Activated T-cell treated with anti-CD3 and anti-CD28 coated beads for 24 hours (primary cell): ENCODE measurements around the gene CYP4A22.
"Not testable (repeated sequence)": the region's sequence is repeated elsewhere in the genome, so short reads cannot be mapped to it uniquely, and the experiment has no call there.

ENCODE experiments used
- DNase-seq: peaks from one replicate; pipeline ENCODE4 v3.0.0-alpha.2; 2020; ENCODE audit warnings: low read depth

The CYP4A22 gene, protein sequence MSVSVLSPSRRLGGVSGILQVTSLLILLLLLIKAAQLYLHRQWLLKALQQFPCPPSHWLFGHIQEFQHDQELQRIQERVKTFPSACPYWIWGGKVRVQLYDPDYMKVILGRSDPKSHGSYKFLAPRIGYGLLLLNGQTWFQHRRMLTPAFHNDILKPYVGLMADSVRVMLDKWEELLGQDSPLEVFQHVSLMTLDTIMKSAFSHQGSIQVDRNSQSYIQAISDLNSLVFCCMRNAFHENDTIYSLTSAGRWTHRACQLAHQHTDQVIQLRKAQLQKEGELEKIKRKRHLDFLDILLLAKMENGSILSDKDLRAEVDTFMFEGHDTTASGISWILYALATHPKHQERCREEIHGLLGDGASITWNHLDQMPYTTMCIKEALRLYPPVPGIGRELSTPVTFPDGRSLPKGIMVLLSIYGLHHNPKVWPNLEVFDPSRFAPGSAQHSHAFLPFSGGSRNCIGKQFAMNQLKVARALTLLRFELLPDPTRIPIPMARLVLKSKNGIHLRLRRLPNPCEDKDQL

DNA sequence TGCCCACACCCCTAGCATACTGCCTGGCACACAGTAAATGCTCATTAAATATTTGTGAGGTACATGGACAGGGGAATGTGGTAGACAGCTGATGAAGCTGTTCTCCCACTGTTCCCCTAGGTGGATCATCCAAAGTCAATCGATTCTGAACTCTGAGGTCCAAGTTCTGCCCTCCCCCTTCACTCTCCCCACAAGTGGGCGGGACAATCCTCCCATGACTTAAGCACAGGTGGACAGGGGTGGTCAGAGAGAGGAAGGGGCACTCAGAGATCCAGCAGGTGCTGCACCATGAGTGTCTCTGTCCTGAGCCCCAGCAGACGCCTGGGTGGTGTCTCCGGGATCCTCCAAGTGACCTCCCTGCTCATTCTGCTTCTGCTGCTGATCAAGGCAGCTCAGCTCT is at the start of gene CYP4A22:
CYP4A22 (plus strand) TSS at position 244 of the 400 bp plus-strand sequence; CDS start at position 289, 45 bp downstream.
- DNase-seq, result no peak

DNA sequence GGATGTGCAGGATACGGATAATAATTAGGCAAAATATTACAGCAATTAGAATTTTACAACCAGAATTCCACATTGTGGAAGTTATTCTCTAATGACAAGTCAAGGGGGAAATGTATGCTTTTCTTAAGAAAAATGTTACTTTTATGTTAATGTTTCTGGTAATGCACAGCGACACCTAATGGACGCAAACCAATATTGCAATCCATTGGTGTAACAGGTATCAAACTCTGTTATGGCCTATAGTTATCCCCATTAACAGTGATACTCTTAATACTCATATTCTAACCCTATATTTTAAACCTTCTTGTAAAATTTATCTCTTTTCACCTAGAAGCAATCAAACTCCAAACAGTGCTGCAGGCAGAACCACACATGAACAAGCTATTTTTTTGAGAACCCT is 47.9 kb upstream of the CYP4A22 start:
- peak; percentile 9 for DNase-seq

DNA sequence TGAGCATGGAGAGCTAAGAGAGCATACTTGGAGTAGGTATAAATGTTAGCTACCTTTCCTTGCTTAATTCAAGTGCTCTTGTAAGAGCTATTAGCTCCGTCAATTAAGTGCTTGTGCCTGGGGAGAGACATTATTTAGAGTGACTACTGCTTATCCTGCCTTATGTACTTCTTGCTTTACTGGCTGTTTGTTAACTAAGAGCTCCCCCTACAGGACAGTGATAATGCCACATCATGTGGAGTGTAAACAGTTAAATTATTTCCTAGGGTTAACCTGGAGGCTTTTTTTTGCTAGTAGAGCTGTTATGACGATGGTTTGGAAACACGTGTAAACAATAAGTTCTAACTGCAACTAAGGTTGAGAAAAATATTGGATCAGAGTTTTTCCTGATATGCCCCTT is 45.8 kb upstream of the CYP4A22 start:
- DNase-seq, result not testable (repeated sequence)

DNA sequence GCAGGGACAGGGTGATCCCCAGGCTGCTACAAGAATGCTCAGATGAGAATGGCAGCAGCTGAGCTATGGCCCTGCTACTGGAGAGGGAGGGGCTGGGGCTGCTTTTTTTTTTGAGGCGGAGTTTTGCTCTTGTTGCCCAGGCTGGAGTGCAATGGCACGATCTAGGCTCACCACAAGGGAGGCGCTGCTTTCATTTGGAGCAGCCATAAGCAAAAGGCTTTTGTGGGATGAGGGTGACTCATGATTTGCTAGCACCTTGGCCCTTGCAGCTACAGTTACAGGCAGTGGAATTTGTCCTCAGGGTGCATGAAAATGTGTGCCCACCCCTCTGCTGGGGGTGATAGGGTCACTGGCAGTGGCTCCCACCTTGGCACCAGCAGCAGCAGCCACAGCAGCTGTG is 32.4 kb upstream of the CYP4A22 start:
- no peak for DNase-seq

DNA sequence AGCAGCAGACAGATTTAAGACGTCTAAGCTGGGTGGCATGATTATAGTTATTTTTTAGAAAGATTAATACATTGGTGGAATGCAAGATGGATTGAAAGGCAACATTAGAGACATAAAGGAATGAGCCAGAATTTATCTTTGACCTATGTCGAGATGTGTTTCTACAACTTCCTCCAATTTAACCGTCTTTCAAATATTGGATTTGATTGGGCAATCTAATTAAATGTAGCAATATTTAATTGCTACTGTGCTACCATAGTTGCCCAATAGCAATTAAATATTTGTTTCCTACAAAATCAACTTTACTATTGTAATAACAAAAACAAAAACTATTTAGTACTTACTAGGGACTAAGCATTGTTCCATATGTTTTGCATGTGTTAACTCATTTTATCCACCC is 30.4 kb upstream of the CYP4A22 start:
- DNase-seq, result no peak

DNA sequence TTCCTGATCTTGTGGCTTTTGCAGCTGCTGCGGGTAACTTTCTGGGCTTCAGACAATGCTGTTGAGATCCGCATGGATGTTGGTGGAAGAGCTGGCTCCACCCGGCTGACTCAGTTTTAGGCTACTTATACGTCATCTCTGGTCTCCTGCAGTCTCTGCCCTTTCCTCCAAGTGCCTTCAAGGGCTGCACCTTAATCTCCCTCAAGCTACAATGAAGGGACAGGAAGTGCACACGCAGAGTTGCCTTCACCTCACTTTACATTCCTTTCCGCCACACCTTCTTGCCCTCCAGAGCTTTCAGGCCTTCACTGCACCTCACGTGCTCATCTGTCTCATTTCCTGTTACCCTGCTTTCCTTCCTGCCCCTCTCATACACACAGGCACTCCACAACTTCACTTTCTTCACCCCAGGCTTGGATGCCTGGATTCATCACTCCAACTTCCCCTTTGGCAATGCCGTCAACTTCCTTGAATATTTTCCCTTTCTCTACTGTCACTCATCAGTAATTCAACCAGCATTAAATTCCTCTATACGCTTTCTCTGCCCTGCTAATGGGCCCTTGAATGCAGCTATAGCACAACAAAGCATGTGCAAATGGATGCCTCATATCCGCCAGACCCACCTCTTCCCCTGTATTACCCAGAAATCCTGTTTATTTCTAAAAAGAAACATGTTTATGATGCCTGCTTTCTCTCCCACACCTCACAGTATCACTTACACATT is 29.2 kb upstream of the CYP4A22 start:
- not testable (repeated sequence) for DNase-seq

DNA sequence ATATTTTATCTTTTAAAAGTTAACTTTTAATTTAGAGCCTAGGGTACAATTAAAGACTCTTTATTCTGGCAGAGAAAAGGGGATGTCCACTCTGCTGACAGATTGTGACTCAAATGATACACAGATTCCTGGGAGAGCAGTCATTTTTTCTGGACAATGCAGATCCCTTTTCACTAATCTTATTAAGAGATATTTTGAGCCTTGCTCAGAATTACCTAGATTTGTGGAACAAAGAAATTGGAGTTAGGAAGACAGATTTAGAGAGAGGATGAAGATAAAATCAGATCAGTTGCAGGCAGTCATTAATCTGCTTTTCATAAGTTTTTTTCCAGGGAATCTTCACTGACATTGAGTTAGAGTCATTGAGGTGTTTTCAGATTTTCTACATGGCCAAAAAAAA is 27.8 kb upstream of the CYP4A22 start:
- not testable (repeated sequence) for DNase-seq

DNA sequence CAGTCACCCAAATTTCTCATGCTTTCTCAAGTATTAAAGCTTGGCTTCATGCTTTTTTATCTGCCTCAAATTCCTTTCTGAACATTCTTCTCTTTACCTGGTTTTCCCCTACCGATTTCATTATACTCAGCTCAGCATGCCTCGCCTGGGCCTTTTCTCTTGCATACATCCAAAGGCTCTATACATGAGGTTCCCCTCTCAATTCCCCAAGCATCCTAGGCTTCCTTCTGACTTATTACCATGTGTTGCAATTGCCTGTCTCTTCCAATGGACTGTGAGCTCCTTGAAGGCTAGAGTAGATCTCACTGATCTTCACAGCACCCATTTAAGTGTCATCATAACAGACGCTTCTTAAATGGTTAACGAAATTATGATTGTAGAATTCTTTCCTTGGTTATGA is 24.1 kb upstream of the CYP4A22 start:
- no peak for DNase-seq

DNA sequence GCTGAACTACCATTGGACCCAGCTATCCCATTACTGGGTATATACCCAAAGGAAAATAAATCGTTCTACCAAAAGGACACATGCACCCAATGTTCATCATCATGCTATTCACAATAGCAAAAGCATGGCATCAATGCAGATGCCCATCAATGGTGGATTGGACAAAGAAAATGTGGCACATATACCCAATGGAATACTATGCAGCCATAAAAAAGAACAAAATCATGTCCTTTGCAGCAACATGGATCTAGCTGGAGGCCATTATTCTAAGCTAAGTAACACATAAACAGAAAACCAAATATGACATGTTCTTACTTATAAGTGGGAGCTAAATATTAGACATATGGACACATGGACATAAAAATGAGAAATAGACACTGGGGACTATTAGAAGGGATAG is 16.2 kb upstream of the CYP4A22 start:
- DNase-seq, result not testable (repeated sequence)

DNA sequence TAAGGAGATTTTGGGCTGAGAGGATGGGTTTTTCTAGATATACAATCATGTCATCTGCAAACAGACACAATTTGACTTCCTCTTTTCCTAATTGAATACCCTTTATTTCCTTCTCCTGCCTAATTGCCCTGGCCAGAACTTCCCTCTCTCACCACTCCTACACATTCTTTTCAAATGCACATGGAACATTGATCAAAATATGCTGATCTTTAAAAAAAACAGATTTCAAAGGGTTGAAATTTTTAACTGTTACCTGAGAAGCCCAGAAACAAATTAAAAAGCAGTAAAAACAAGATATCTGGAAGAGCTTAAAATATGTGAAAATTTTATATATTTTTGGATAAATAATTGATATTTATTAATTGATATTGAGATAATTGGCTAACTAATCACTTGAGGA is 12.4 kb upstream of the CYP4A22 start:
- DNase-seq, result not testable (repeated sequence)

DNA sequence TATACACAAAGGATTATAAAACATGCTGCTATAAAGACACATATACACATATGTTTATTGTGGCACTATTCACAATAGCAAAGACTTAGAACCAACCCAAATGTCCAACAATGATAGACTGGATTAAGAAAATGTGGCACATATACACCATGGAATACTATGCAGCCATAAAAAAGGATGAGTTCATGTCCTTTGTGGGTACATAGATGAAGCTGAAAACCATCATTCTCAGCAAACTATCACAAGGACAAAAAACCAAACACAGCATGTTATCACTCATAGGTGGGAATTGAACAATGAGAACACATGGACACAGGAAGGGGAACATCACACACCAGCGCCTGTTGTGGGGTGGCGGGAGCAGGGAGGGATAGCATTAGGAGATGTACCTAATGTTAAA is 10.2 kb upstream of the CYP4A22 start:
- DNase-seq, result not testable (repeated sequence)

DNA sequence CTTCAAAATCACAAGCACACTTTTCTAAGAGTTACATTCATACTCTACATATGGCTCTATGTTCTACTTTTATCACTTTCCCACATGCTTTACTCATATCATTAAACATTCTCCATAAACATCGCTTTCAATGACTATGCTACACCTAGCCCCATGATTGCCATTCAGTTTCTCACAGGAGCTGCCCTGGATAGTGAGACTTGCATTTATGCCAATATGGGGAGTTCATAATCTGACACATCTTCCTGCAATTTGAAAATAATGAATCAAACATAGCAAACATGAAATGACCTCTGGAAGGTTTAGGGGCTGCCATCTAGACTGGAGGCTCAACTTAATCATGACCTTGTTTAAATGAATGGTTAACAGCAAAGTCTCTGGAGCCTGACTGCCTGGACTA is 9.0 kb upstream of the CYP4A22 start:
- DNase-seq, result no peak

DNA sequence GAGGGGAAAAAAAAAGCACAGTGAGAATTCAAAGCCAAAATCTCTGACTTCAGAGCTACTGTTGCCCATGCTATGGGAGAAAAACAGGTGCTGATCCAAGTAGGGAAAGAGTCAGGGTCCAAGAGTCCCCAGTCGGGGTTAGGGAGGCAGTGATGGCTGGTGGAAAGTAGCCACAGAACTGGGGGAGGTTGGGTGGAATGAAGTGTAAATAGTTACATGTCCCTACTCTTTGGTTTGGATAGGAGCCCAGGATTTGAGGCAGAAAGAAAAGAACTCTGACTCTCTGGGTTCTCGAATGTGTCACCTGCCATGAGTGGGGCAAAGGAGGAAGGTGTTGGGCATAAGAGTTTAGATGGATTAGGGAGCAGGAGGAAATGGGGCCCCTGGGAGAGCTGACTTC is 8.4 kb upstream of the CYP4A22 start:
- DNase-seq, result not testable (repeated sequence)

DNA sequence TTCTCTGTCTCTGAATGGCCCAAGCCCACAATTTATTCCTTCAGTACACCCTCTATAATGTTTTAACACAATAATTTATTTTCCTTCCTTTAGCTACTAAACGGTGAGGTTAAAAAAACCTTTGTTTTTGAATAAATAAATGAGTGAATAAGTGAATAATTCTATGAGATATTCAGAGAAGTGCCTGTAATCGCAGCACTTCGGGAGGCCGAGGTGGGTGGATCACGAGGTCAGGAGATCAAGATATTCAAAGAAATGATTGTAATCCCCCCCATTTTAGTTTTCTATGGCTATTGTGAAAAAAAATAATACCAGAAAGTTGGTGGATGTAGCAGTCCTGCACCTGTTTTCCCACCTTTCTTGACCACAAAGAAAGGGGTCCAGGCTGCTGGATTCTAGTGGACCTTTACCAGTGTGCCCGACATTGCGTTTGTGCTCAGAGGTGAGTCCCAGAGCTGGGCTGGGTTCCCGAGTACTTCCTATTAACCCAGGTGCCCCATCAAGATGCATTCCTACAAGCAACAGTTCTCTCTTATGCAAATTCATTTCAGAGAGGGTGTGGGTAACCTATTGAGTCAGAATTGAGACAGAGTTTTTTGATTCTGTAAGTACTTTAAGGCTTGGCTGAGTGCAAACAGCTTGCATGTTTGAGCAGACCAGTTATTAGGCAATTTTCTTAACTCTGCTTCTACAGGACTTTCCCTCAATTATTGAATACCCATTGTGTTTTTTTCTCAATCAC is 7.6 kb upstream of the CYP4A22 start:
- not testable (repeated sequence) for DNase-seq

DNA sequence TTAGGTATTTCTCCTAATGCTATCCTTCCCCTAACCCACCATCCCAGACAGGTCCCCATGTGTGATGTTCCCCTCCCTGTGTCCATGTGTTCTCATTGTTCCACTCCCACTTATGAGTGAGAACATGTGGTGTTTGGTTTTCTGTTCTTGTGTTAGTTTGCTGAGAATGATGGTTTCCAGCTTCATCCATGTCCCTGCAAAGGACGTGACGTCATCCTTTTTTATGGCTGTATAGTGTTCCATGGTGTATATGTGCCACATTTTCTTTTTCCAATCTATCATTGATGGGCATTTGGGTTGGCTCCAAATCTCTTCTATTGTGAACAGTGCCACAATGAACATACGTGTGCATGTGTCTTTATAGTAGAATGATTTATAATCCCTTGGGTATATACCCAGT is 4.6 kb upstream of the CYP4A22 start:
- not testable (repeated sequence) for DNase-seq

DNA sequence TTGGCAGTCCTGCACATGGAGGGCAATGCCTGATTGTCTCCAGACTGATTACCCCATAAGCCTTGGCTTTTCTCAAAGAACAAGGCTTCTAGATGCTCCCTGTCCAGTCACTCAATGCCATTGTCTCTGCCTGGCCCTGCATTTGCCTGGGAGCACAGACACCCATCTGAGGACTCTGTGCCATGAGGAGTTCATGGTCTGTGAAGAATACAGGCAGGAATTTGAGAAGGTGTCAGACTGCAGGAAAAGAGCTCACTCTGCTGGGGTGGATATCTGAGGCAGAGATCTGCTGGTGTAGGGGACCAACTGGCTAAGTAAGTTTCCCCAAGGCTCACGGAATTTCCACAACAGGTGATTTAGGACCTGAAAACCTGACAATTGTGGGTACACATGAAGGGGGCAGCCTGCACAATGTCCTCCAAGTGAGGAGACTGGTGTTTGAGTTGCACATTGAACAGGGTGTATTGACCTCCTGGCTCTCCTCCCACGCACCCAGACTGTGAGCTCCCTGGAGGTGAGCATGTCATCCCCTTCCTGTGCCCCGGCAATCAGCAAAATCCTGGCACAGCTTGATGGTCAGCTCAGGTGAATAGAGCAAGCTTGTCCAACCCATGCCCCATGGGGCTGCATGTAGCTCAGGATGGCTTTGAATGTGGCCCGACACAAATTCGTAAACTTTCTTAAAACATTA is 829 bp downstream of the CYP4A22 start:
- DNase-seq, result no peak

DNA sequence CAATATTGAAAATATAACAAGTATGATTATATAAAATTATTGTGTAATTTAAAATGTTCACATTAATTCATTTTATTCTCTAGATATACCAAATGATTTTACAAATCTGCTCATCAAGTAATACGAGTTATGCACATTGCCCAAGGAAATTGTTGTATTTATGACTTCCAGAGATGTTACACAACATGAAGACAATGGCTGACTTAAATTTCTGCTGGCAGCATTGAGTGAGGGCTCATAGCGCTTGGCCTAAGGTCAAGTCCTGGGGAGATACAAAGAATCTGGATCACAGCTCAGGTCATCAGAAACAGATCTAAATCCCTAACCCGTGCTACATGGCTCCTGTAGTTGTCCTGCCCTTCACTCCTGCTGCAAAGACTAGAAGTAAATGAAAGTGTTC is 3.1 kb downstream of the CYP4A22 start:
- DNase-seq, result not testable (repeated sequence)

DNA sequence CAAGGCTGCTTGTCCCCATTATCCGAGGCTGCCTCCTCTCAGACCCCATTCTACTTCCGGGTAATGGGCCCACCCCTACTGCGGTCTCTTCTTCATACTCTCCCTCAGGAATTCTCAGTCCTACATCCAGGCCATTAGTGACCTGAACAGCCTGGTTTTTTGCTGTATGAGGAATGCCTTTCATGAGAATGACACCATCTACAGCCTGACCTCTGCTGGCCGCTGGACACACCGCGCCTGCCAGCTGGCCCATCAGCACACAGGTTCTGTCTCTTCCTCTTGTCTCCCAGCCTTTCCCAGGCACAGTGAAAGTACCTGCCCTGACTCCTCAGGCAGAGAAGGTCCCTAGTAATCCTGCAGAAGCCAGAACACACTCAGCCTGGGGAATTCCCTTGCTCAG is 6.4 kb downstream of the CYP4A22 start:
- not testable (repeated sequence) for DNase-seq

DNA sequence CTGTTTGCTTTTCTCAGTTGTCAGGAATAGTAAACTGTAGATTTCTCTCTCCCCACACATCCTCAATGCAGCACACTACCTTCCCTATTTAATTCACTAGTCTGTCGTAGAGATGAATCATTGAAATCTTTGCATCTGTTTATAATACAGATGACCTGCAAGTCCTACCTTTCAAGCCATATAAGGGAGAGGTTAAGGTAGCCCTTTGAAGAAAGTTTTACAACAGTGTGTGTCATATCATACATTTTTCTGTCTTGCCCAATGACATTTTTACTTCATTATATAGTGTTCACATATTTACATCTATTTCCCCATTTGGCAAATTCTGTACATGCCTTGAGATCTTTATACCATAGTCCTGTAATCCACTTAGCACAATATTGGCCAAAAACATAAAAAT is 9.3 kb downstream of the CYP4A22 start:
- DNase-seq, result not testable (repeated sequence)

DNA sequence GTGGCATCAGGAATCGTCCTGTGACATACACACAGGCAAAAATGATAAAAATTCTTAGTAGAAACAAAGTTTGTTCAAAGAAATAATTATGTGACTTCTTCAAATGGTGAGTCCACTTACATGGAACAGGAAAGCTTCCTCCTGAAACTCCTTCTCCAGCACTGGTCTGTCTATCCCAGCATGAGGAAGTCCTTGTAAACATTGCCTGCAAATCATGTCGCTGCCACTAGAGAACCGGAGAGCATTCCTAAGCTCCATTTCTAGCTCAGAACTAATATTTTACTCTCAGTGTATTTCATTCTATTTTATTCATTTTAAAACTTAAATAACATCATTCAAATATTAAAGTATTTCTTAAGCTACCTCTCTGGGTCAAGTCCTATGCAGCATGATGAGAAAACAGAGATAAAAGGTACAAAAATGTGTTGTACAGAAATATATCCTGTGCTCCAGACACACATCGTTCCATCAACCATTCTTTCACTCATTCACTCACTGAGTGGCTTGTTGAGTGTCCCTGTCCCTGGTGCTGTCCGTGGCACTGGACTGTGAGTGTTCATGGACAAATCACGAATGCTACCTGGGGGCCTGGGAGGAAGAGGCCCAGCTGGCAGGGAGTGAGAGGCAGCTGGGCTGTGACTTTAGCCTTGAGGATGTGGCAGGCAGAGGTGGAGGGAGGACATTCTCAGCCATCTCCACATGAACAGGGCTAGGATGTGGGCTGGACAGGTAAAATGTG is 10.0 kb downstream of the CYP4A22 start:
- DNase-seq, result no peak

DNA sequence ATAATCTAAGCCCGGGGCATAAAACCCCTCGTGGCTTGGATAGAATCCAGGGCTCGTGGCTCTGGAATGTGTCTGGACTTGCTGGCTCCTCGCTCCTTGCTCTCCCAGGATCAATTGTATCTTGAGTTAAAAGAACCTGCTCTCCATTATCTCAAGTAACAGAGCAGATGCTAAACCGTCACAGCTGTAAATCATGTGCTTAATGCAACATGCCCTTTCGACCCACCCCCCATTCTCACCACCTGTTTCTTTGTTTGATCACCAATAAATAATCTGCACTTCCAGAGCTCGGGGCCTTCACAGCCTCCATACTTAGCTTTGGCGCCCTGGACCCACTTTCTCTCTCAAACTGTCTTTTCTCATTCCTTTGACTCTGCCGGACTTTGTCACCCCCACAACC is 11.9 kb downstream of the CYP4A22 start:
- not testable (repeated sequence) for DNase-seq
